NB4 (cell line): Measurements from ENCODE around the gene NXN.

Source experiments
- MAX ChIP-seq: IDR thresholded peaks from 2 replicates; pipeline ENCODE4 v1.6.1; 2011; ENCODE audit warnings: low read depth, low read length
- MYC ChIP-seq: IDR thresholded peaks from 2 replicates; pipeline ENCODE4 v1.6.1; 2011; ENCODE audit warnings: low read depth, low read length
- POLR2A ChIP-seq: IDR thresholded peaks from 2 replicates; pipeline ENCODE4 v1.6.1; 2011; ENCODE audit warnings: mild to moderate bottlenecking; ENCODE audit not compliant: insufficient read length; ENCODE audit errors: extremely low read depth
- TF ChIP-seq, protein P1 (sequence below): IDR thresholded peaks from one replicate; pipeline ENCODE4 v1.5.1; 2012; ENCODE audit warnings: low read depth, low read length

GRCh38 chr17:869086-869485, 110.5 kb downstream of the NXN start:
- TF ChIP-seq MAX (no peak), POLR2A (no peak), MYC (no peak)
- TF ChIP-seq, protein P1, sequence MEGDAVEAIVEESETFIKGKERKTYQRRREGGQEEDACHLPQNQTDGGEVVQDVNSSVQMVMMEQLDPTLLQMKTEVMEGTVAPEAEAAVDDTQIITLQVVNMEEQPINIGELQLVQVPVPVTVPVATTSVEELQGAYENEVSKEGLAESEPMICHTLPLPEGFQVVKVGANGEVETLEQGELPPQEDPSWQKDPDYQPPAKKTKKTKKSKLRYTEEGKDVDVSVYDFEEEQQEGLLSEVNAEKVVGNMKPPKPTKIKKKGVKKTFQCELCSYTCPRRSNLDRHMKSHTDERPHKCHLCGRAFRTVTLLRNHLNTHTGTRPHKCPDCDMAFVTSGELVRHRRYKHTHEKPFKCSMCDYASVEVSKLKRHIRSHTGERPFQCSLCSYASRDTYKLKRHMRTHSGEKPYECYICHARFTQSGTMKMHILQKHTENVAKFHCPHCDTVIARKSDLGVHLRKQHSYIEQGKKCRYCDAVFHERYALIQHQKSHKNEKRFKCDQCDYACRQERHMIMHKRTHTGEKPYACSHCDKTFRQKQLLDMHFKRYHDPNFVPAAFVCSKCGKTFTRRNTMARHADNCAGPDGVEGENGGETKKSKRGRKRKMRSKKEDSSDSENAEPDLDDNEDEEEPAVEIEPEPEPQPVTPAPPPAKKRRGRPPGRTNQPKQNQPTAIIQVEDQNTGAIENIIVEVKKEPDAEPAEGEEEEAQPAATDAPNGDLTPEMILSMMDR = no peak
